OCI-LY3 (cell line): ENCODE data around the gene ITSN1.

Experiments used
- H2AFZ ChIP-seq: fragments of 200-600, 300-600 bp; shearing (Covaris generic); 2 replicates; pipeline ENCODE4 v1.6.0; 2014; ENCODE audit warnings: antibody characterized with exemption, low read depth, low read length
- H3K27ac ChIP-seq: fragments of 200-600, 300-600 bp; sonication (generic); 2 replicates; pipeline ENCODE4 v1.5.1; 2014; ENCODE audit warnings: mild to moderate bottlenecking, low read length, moderate library complexity, mixed read lengths
- H3K27me3 ChIP-seq: fragments of 200-600, 300-600 bp; sonication (generic); 2 replicates; pipeline ENCODE4 v1.6.1; 2014; ENCODE audit warnings: low read depth, low read length, mixed read lengths
- H3K36me3 ChIP-seq: fragments of 200-600, 300-600 bp; sonication (generic); replicated peaks from 2 replicates; pipeline ENCODE3; 2014; ENCODE audit warnings: low read depth, low read length, mixed read lengths
- H3K4me1 ChIP-seq: fragments of 300-600, 200-600 bp; sonication (generic); 2 replicates; pipeline ENCODE4 v1.6.1; 2014; ENCODE audit warnings: low read length, mixed read lengths
- H3K4me2 ChIP-seq: fragments of 200-600, 300-600 bp; sonication (generic); 2 replicates; pipeline ENCODE4 v1.6.1; 2014; ENCODE audit warnings: low read length, mixed read lengths
- H3K4me3 ChIP-seq: fragments of 300-600, 200-600 bp; sonication (generic); 2 replicates; pipeline ENCODE4 v1.5.1; 2014; ENCODE audit warnings: antibody characterized with exemption, mild to moderate bottlenecking, low read length, moderate library complexity
- H3K79me2 ChIP-seq: fragments of 300-600, 200-600 bp; shearing (Covaris generic); 2 replicates; pipeline ENCODE4 v1.6.1; 2014; ENCODE audit warnings: mild to moderate bottlenecking, low read length, mixed read lengths
- H3K9ac ChIP-seq: fragments of 300-600, 200-600 bp; shearing (Covaris generic); 2 replicates; pipeline ENCODE4 v1.6.0; 2014; ENCODE audit warnings: mild to moderate bottlenecking, low read length, moderate library complexity
- H3K9me3 ChIP-seq: fragments of 200-600, 300-600 bp; shearing (Covaris generic); 2 replicates; pipeline ENCODE4 v1.6.1; 2014; ENCODE audit warnings: low read length, mixed read lengths; ENCODE audit not compliant: insufficient read depth
- H4K20me1 ChIP-seq: fragments of 200-600, 300-600 bp; sonication (generic); 2 replicates; pipeline ENCODE4 v1.6.1; 2016; ENCODE audit warnings: low read length, mixed read lengths; ENCODE audit not compliant: insufficient read depth
- EZH2phosphoT487 ChIP-seq: fragments of 200-600 bp; shearing (Covaris generic); IDR thresholded peaks from 2 replicates; pipeline ENCODE4 v1.6.1; 2018; ENCODE audit warnings: antibody characterized with exemption, mixed run types, low read depth
- TF ChIP-seq, protein P1 (sequence below): fragments of 200-600, 300-600 bp; sonication (generic); IDR thresholded peaks from 2 replicates; pipeline ENCODE4 v1.5.1; 2014; ENCODE audit warnings: antibody characterized with exemption, low read length, low read depth

The ITSN1 gene

DNA sequence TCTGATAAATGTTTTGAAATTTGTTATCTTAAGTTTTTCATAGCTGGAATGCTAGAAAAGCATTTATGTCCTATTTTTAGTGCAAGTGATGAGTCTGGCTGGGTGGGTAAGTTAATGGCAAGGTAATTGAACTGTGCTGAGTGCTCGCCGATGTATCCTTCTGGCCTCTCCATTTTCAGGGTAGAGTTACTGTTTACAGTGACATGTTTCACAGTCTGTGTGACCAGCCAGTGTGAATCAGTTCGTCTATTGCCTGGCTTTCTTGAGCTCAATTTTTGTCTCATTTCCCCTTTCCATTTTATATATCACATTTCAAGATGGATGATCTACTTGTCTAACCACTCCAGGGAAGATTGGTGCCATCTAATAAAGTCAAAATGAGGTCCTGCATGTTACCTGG lies 44.1 kb downstream of the ITSN1 start:
- Histone ChIP-seq H3K27ac (no peak overlapping the region), H4K20me1 (no peaks in the 10 kb centered on the region), H3K4me3 (peak overlapping the region; percentile 24; the same call in 1 of the 2 replicates), H3K27me3 (no peaks in the 10 kb centered on the region), H3K4me2 (peak overlapping the region; percentile 62), H2AFZ (no peak overlapping the region), H3K9me3 (no peaks in the 10 kb centered on the region), H3K9ac (no peak overlapping the region), H3K4me1 (peaks cover 26% of the 10 kb centered on the region), H3K36me3 (no peaks in the 10 kb centered on the region), H3K79me2 (no peaks in the 10 kb centered on the region)
- TF ChIP-seq, protein P1, sequence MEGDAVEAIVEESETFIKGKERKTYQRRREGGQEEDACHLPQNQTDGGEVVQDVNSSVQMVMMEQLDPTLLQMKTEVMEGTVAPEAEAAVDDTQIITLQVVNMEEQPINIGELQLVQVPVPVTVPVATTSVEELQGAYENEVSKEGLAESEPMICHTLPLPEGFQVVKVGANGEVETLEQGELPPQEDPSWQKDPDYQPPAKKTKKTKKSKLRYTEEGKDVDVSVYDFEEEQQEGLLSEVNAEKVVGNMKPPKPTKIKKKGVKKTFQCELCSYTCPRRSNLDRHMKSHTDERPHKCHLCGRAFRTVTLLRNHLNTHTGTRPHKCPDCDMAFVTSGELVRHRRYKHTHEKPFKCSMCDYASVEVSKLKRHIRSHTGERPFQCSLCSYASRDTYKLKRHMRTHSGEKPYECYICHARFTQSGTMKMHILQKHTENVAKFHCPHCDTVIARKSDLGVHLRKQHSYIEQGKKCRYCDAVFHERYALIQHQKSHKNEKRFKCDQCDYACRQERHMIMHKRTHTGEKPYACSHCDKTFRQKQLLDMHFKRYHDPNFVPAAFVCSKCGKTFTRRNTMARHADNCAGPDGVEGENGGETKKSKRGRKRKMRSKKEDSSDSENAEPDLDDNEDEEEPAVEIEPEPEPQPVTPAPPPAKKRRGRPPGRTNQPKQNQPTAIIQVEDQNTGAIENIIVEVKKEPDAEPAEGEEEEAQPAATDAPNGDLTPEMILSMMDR, result no peak
- no peak for TF ChIP-seq EZH2phosphoT487

DNA sequence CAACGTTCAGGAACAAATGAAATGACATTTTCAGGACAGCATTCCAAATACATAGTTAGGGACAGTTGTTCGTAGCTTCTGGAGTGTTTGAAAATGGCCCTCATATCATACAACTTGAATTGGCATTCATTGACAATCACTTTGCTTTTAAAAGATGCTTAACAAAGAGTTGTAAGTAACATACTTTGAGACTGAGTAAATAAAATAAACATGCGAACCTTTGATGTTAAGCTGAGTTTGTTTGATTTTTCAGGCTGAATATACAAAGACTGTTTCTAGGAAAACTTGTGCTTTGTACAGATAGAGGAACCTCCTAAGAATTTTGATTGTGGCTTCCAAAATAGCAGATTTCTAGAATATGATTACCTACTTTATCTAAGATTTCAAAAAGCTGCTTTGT lies 45.3 kb downstream of the ITSN1 start:
- H4K20me1 ChIP-seq, result no peaks in the 10 kb centered on the region
- H3K4me2 ChIP-seq, result no peak overlapping the region
- H3K79me2 ChIP-seq, result no peaks in the 10 kb centered on the region
- no peaks in the 10 kb centered on the region for H3K36me3 ChIP-seq
- H3K4me1 ChIP-seq, result peaks cover 26% of the 10 kb centered on the region
- H3K4me3 ChIP-seq, result no peak overlapping the region
- TF ChIP-seq, protein P1, result no peak
- H2AFZ ChIP-seq, result no peak overlapping the region
- H3K9ac ChIP-seq, result no peak overlapping the region
- H3K27ac ChIP-seq, result no peak overlapping the region
- H3K27me3 ChIP-seq, result no peaks in the 10 kb centered on the region
- H3K9me3 ChIP-seq, result no peaks in the 10 kb centered on the region

DNA sequence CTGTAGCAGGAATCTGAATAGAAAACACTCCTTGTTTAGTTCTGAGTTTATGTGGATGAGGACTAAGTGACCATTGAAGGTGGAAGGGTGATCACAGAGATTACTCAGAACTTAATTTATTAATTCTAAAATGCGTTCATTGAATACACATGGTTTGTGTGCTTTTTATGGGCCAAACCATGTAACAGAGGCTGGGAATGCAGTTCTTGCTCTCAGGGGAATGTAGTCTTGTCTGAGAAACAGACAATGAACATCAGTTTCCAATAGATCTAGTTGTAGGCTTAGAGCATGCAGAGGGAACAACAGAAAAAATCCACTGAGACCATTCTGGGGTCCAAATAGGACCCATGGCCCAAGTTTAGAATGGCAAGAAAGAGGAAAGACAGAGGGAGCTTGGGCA lies 46.1 kb downstream of the ITSN1 start:
- no peak overlapping the region for H3K4me2 ChIP-seq
- H3K27me3 ChIP-seq, result no peaks in the 10 kb centered on the region
- no peak overlapping the region for H3K27ac ChIP-seq
- TF ChIP-seq, protein P1, result no peak
- no peak for TF ChIP-seq EZH2phosphoT487
- H3K79me2 ChIP-seq, result no peaks in the 10 kb centered on the region
- no peak overlapping the region for H2AFZ ChIP-seq
- no peaks in the 10 kb centered on the region for H3K36me3 ChIP-seq
- peaks cover 24% of the 10 kb centered on the region for H3K4me1 ChIP-seq
- no peak overlapping the region for H3K4me3 ChIP-seq
- H4K20me1 ChIP-seq, result no peaks in the 10 kb centered on the region
- no peak overlapping the region for H3K9ac ChIP-seq
- H3K9me3 ChIP-seq, result no peaks in the 10 kb centered on the region

DNA sequence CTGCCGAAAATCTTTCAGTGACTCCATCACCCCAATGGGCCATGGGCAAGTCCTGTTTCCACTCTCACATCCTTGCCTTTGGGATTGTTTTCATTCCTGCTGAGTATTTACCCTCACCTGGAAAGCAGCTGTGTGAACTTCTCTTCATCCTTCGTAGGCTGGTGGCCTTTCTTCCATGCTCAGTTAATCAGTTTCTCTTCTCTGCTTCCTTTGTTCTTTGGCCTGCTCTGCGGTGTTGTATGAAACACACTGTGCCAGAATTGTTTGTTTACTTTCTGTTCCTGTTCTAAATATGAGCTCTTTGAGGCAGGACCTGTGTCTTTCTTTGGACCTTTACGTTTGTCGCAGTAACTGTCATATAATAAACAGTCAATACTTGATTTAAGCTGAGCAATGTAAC lies 48.6 kb downstream of the ITSN1 start:
- H3K9ac ChIP-seq, result no peak overlapping the region
- H3K9me3 ChIP-seq, result no peaks in the 10 kb centered on the region
- no peak overlapping the region for H2AFZ ChIP-seq
- TF ChIP-seq, protein P1, result no peak
- TF ChIP-seq EZH2phosphoT487, result no peak
- peaks cover 10% of the 10 kb centered on the region for H3K4me1 ChIP-seq
- H3K36me3 ChIP-seq, result no peaks in the 10 kb centered on the region
- no peaks in the 10 kb centered on the region for H4K20me1 ChIP-seq
- H3K27me3 ChIP-seq, result no peaks in the 10 kb centered on the region
- H3K4me2 ChIP-seq, result no peak overlapping the region
- no peak overlapping the region for H3K4me3 ChIP-seq
- no peak overlapping the region for H3K27ac ChIP-seq
- H3K79me2 ChIP-seq, result no peaks in the 10 kb centered on the region
